Measurements from ENCODE around the gene COL5A1. TPM values are rescaled to one million over a fixed set of nuclear protein-coding genes. Genes with fewer than 3 reads are reported as not detected.

The COL5A1 gene
- total RNA-seq, 1 experiment from 2014 or later, result 9.5 TPM

DNA sequence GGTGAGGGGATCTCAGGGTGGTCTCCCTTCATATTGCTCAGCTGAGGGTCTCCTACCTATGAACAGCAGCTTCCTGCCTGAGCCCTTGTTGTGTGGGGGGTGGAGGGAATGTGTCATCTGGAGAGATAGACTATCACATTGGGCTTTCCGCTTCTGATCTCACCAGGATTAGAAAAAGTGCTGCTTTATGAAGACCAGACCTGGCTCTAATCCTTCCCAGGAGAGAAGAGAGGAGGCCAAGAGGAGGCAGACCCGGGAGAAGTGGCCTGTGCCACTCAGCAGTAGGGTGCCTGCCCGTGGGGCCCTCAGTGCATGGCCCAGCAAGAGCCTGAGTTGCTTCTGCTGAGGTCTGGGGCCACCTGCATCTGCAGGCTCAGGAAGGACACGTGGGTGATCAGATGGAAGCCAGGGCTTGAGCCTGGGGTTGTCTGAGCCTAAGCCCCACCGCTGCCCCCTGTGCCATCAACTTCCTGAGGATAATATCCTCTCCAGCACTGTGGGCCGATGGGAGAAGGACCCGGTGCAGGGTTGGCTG, 22.1 kb upstream of the COL5A1 start:
- Histone ChIP-seq H2BK120ac (ENCODE audit: low read depth, low read length, poor library complexity, severe bottlenecking) (no peak overlapping the region), H4K8ac (replicated peaks; ENCODE audit: insufficient read length, low read depth, low read length) (no peak overlapping the region), H3K9ac (ENCODE audit: extremely low read depth, insufficient read length, low read length) (no peak overlapping the region), H4K5ac (ENCODE audit: insufficient read length, low read depth, low read length) (no peak overlapping the region), H3T11ph (ENCODE audit: low read length) (no peak overlapping the region), H2BK5ac (ENCODE audit: insufficient read length, low read length) (no peak overlapping the region), H3K79me1 (ENCODE audit: insufficient read depth, low read depth, low read length, poor library complexity, severe bottlenecking) (no peaks in the 10 kb centered on the region), H3K23ac (ENCODE audit: insufficient read length, low read depth, low read length) (no peak overlapping the region), H3K4me2 (ENCODE audit: insufficient read depth, insufficient read length, low read length) (no peak overlapping the region), H2AK5ac (ENCODE audit: insufficient read length, low read length) (no peak overlapping the region), H2AFZ (ENCODE audit: low read length) (no peak overlapping the region), H3K4me1 (ENCODE audit: insufficient read depth, low read length) (no peaks in the 10 kb centered on the region; the same call in 1 of the 2 replicates), H3K23me2 (ENCODE audit: insufficient read length, low read depth, low read length, poor library complexity, severe bottlenecking) (peaks cover 3% of the 10 kb centered on the region), H3K56ac (ENCODE audit: insufficient read length, low read depth, low read length) (no peak overlapping the region), H3K79me2 (ENCODE audit: insufficient read depth, low read length) (no peaks in the 10 kb centered on the region), H3K27ac (ENCODE audit: insufficient read length, low read depth, low read length) (no peak overlapping the region), H3K14ac (ENCODE audit: insufficient read depth, low read length) (no peak overlapping the region; the same call in 1 of the 2 replicates), H2BK15ac (ENCODE audit: low read depth, low read length) (no peak overlapping the region), H3K18ac (ENCODE audit: insufficient read length, low read depth, low read length) (no peak overlapping the region), H4K20me1 (ENCODE audit: control insufficient read depth, insufficient read depth, insufficient read length) (no peaks in the 10 kb centered on the region), H3K9me3 (ENCODE audit: control insufficient read depth, low read depth, low read length) (no peaks in the 10 kb centered on the region), H2BK20ac (ENCODE audit: low read depth, low read length, poor library complexity, severe bottlenecking) (no peak overlapping the region), H3K27me3 (ENCODE audit: insufficient read depth, low read length) (no peaks in the 10 kb centered on the region), H3K4ac (ENCODE audit: low read depth, low read length) (no peak overlapping the region), H2BK12ac (ENCODE audit: insufficient read length, low read depth, low read length) (no peak overlapping the region), H4K91ac (ENCODE audit: insufficient read length, low read depth, low read length) (no peak overlapping the region)
- no CpG with 5 or more reads among the region's 7 CpGs for WGBS (ENCODE audit: extremely low coverage, insufficient read length, low lambda C conversion rate)
- no peak for TF ChIP-seq CTCF (conservative IDR thresholded peaks at IDR 0.05)
- DNase-seq, result peak; percentile 14
- H3K9me3 Mint-ChIP-seq, result peaks cover 12 to 13% of the 10 kb centered on the region in 2 experiments
- peaks cover 7 to 24% of the 10 kb centered on the region in 2 experiments; a peak in 3 of 4 replicates for H3K4me1 Mint-ChIP-seq
- no peak overlapping the region for H3K27ac Mint-ChIP-seq
- no peaks in the 10 kb centered on the region; a peak in 1 of 7 replicates for H3K36me3 Mint-ChIP-seq (ENCODE audit: insufficient read depth in 1 of 3, low read depth in 3 of 3)
- no peak overlapping the region for H3K4me3 Mint-ChIP-seq
- peaks cover 3% of the 10 kb centered on the region for H3K27me3 Mint-ChIP-seq (ENCODE audit: low read depth)
